Esophagus muscularis mucosa (tissue), 3 donors: Measurements from ENCODE around the gene CEP112.

Source experiments
- CTCF ChIP-seq, 3 experiments: fragments of 200-600 bp in 2 of 3; fragments of 450-650 bp in 1 of 3; sonication (generic) in 2 of 3; IDR thresholded peaks; one replicate each; pipeline ENCODE4 v1.5.1; 2017 to 2019; ENCODE audit warnings: antibody characterized with exemption in 3 of 3, mild to moderate bottlenecking in 2 of 3, moderate library complexity in 1 of 3
- POLR2A ChIP-seq: fragments of 450-650 bp; IDR thresholded peaks from one replicate; pipeline ENCODE4 v1.6.1; 2017; ENCODE audit warnings: antibody characterized with exemption, moderate library complexity, mild to moderate bottlenecking, low read depth

- TF ChIP-seq POLR2A (no peak), CTCF (IDR thresholded peaks at IDR 0.05) (no peak)
Measured at GRCh38 chr17:65637786-65638185, 554.1 kb downstream of the CEP112 start.
